Measurements from ENCODE around the gene KANSL1.
A peak's percentile ranks its signal among the peaks of the same experiment; 100 is the strongest.

The KANSL1 gene

DNA sequence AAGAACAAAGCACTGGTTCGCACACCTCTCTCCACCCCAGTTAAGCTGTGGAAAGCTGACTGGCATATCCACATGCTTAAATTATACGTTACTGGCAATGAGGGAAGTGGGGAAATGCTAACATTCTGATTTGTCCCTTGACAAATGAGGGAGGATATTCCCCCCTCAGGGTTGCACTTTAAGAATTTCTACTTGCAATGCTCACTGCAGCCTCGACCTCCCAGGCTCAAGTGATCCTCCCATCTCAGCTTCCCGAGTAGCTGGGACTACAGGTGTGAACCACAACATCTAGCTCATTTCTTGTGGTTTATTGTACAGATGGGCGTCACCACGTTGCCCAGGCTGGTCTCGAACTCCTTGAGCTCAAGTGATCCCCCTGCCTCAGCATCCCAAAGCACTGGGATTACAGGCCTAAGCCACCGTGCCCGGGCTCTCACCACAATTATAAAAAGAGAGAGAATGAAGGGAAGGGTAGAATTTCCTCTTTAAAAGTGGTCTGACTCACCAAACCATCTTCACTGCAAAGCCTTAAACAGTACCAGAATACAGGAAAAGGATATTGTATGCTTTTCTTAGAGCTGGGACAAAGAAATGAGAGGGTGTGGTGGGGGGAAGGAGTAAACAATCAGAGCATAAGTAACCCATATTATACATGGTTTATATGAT lies 38.9 kb downstream of the KANSL1 start:
- H3K4me3 ChIP-seq: peak overlapping the region; percentile 7
- TF ChIP-seq CTCF (IDR thresholded peaks at IDR 0.05): no peak
- H3K27ac ChIP-seq: peak overlapping the region in 1 of 2 donors; percentile 25
- no peak for DNase-seq (ENCODE audit: low spot score)

DNA sequence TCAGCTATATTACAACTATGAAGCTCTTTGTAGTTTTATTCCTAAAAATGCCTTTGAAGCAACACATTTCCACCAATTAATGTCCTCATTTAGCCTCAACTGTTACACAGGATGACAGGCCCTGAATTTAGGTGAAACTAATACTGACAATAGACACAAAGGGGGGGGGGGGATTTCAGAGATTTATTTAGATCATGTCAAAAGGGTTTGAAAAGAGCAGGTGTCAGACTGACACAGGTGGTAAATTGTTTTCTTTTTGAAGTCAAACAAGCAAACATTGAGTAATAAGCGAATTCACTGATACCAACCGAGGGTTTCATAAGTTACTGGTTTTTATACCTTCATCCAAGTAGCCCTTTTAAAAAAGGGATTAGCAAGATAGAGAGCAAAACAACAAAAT lies 40.8 kb downstream of the KANSL1 start:
- Histone ChIP-seq H3K4me3 (no peak overlapping the region), H3K27ac (no peak overlapping the region)
- no peak for TF ChIP-seq CTCF (IDR thresholded peaks at IDR 0.05)
- DNase-seq (ENCODE audit: low spot score): no peak

DNA sequence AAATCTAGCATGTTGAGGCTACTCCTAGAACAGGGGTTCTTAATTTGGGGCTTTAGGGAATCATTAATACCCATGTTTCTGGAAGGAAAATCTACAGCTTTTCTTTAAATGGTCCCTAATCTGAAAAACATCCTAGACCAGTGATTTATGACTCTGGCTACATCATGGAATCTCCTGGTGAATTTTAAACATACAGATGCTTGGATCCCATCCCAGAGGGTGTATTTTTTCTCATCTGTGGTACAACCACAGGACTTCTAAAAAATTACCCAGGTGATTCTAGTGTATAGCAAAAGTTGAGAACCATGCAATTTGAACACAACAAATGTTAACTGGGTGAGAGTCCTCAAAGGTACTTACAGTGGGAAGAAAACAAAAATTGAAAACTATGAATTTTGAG lies 41.5 kb downstream of the KANSL1 start:
- DNase-seq (ENCODE audit: low spot score): no peak
- no peak for TF ChIP-seq CTCF (IDR thresholded peaks at IDR 0.05)
- Histone ChIP-seq H3K27ac (no peak overlapping the region), H3K4me3 (no peak overlapping the region)

DNA sequence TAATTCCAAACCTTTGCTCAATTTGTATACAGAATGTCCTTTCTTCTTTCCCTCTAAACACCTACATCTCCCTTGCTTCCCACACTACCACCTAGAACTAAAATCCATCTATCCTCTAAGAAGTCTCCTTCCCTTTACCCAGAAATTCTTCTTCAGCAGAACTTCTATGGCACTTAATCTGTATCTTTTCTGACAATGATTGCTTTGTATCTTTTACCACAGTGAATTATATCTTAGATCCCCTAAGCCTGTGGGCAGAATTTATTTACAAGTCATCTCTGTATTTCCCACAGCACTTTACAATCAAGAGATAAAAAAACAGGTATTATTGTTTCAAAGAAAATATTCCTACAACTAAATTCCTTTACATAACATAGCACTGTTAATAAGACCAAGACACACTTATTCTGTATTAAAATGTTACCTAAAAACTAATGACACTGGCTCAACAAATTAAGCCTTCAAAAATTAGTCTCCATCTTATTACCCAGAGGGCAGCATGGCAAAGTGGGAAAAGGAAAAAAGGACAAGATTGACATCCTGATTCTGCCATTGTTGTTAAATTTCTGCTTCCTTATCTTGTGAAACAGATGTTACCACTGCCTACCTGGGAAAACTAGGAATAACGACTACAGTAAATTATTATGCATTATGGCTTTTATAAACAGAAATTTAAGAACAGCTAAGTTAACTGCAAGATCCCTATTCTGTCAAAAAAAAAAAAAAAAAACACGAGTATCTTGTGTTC lies 42.8 kb downstream of the KANSL1 start:
- no peak for TF ChIP-seq CTCF (IDR thresholded peaks at IDR 0.05)
- H3K4me3 ChIP-seq: no peak overlapping the region
- no peak overlapping the region for H3K27ac ChIP-seq
- no peak for DNase-seq (ENCODE audit: low spot score)

DNA sequence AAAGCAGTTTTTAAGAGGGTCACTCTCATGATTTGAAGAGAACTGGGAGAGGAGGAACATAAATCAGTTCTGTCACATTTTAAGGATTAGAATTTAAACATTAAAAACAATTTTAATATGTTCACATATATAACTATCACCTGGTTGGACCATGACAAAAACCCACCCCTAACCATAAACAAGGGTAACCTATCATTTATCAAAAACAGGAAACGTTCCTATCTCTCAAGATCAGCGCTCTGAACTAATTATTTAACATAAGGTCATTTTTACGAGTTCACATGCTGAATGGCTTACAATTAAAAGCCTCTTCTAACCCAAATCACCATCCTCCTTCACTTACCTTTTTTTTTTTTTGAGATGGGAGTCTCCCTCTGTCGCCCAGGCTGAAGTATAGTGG lies 45.0 kb downstream of the KANSL1 start:
- Histone ChIP-seq H3K27ac (no peak overlapping the region), H3K4me3 (no peak overlapping the region)
- no peak for TF ChIP-seq CTCF (IDR thresholded peaks at IDR 0.05)
- no peak for DNase-seq (ENCODE audit: low spot score)

DNA sequence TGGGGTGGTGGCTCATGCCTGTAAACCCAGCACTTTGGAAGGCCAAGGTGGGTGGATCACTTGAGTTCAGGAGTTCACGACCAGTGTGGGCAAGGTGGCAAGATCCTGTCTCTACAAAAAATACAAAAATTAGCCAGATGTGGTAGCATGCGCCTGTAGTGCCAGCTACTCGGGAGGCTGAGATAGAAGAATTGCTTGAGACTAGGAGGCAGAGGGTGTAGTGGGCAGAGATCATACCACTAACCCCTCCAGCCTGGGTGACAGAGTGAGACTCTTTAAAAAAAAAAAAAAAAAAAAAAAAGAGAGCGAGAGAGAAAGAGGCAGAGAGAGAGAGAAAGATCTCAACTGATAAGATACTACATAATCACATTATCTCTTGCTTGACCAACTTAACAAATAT lies 45.9 kb downstream of the KANSL1 start:
- H3K27ac ChIP-seq: no peak overlapping the region
- no peak overlapping the region for H3K4me3 ChIP-seq
- no peak for TF ChIP-seq CTCF (IDR thresholded peaks at IDR 0.05)
- no peak for DNase-seq (ENCODE audit: low spot score)

GRCh38 chr17:46144246-46144645 lies 49.0 kb downstream of the KANSL1 start:
- no peak for TF ChIP-seq CTCF (IDR thresholded peaks at IDR 0.05)
- Histone ChIP-seq H3K27ac (no peak overlapping the region), H3K4me3 (no peak overlapping the region)
- no peak for DNase-seq (ENCODE audit: low spot score)

All from coronary artery (tissue), 2 donors.